HL-60 (cell line): Measurements from ENCODE around the gene MCF2L2.

Experiments used
- CTCF ChIP-seq: IDR thresholded peaks from one replicate; pipeline ENCODE4 v1.5.1; 2011; ENCODE audit warnings: low read length, control low read depth, inconsistent platforms; ENCODE audit not compliant: insufficient read depth
- POLR2AphosphoS5 ChIP-seq: IDR thresholded peaks from 2 replicates; pipeline ENCODE4 v1.6.1; 2012; ENCODE audit warnings: low read depth
- REST ChIP-seq: IDR thresholded peaks from 2 replicates; pipeline ENCODE4 v1.6.1; 2012; ENCODE audit warnings: low read depth; ENCODE audit not compliant: insufficient replicate concordance

- TF ChIP-seq CTCF = no peak
- TF ChIP-seq REST = no peak
- TF ChIP-seq POLR2AphosphoS5 = no peak
Observed at GRCh38 chr3:183222631-183223235, 205.7 kb downstream of the MCF2L2 start.
